Neural crest cell (in vitro differentiated cells): ENCODE measurements around the gene SIGLEC7. TPM values are rescaled to one million over a fixed set of nuclear protein-coding genes. Genes with fewer than 3 reads are reported as not detected.
"Not testable (repeated sequence)": the region's sequence is repeated elsewhere in the genome, so short reads cannot be mapped to it uniquely, and the experiment has no call there.

Source experiments
- DNase-seq: peaks from one replicate; pipeline ENCODE4 v3.0.0; 2021; ENCODE audit warnings: low read depth, mixed read lengths, low spot score
- H3K27ac Mint-ChIP-seq: one replicate; pipeline ENCODE4 v1.8.0; 2021; ENCODE audit warnings: mild to moderate bottlenecking, mixed read lengths; ENCODE audit not compliant: unreplicated experiment
- H3K27me3 Mint-ChIP-seq: 2 replicates; pipeline ENCODE4 v1.8.0; 2021; ENCODE audit warnings: low read depth, mild to moderate bottlenecking, mixed read lengths
- H3K36me3 Mint-ChIP-seq: 2 replicates; pipeline ENCODE4 v1.8.0; 2021; ENCODE audit warnings: low read depth, mild to moderate bottlenecking, mixed read lengths
- H3K4me1 Mint-ChIP-seq: 2 replicates; pipeline ENCODE4 v1.8.0; 2021; ENCODE audit warnings: mixed read lengths
- H3K4me3 Mint-ChIP-seq: one replicate; pipeline ENCODE4 v1.8.0; 2021; ENCODE audit warnings: mild to moderate bottlenecking, mixed read lengths
- H3K9me3 Mint-ChIP-seq: 2 replicates; pipeline ENCODE4 v1.8.0; 2021; ENCODE audit warnings: mixed read lengths
- total RNA-seq: library from RNA; stranded (reverse); gene quantifications from 2 replicates; pipeline ENCODE4 v1.2.1, GENCODE V29; 2021
- TF ChIP-seq, protein P1 (sequence below): fragments of 200-600 bp; sonication (generic); conservative IDR thresholded peaks from 2 replicates; pipeline ENCODE4 v1.5.0; 2021; ENCODE audit warnings: antibody characterized with exemption, mild to moderate bottlenecking

SIGLEC7 gene
- total RNA-seq, 1 donor from 2014 or later: not detected

DNA sequence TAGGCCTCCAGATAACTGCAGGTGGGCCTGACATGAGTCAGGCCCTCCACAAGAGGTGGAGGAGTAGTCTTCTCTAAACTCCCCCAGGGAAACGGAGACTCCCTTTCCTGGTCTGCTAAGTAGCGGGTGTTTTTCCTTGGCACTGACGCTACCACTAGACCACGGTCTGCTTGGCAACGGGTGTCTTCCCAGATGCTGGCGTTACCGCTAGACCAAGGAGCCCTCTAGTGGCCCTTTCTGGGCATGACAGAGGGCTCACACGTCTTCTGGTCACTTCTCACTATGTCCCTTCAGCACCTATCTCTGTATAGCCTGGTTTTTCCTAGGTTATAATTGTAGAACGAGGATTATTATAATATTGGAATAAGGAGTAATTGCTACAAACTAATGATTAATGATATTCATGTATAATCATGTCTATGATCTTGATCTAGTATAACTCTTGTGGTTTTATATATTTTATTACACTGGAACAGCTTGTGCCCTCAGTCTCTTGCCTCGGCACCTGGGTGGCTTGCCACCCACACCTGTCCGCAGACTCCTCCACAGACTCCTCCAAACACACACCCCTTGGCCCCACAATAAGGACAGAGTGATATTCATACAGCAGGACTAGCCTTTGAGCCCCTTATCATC lies 27.3 kb downstream of the SIGLEC7 start:
- H3K36me3 Mint-ChIP-seq, H3K4me3 Mint-ChIP-seq, H3K4me1 Mint-ChIP-seq, H3K9me3 Mint-ChIP-seq, H3K27ac Mint-ChIP-seq: not testable (repeated sequence)
- TF ChIP-seq, protein P1, sequence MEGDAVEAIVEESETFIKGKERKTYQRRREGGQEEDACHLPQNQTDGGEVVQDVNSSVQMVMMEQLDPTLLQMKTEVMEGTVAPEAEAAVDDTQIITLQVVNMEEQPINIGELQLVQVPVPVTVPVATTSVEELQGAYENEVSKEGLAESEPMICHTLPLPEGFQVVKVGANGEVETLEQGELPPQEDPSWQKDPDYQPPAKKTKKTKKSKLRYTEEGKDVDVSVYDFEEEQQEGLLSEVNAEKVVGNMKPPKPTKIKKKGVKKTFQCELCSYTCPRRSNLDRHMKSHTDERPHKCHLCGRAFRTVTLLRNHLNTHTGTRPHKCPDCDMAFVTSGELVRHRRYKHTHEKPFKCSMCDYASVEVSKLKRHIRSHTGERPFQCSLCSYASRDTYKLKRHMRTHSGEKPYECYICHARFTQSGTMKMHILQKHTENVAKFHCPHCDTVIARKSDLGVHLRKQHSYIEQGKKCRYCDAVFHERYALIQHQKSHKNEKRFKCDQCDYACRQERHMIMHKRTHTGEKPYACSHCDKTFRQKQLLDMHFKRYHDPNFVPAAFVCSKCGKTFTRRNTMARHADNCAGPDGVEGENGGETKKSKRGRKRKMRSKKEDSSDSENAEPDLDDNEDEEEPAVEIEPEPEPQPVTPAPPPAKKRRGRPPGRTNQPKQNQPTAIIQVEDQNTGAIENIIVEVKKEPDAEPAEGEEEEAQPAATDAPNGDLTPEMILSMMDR: peak; percentile 85
- peaks cover 23% of the 10 kb centered on the region for H3K27me3 Mint-ChIP-seq
- peak; percentile 71 for DNase-seq

DNA sequence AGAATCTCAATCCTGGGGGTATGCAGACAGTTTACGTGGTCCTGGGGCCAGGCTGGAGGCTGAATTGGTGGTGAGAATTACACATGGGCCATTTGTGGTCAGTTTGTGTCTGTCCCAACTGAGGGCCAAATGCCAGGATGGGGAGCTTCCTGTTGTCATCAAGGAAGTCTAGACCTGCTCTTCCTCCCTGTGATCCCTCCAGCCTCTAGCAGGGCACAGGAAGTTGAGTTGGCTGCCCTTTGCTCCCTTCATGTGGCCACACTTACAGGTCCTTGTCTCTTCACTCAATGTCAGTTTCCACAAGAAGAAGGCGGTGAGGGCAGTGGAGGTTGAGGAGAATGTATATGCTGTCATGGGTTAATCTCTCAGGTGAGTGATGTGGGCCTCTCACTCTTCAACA lies 30.1 kb downstream of the SIGLEC7 start:
- no peaks in the 10 kb centered on the region for H3K36me3 Mint-ChIP-seq
- no peak for DNase-seq
- H3K27ac Mint-ChIP-seq: no peak overlapping the region
- H3K9me3 Mint-ChIP-seq: no peaks in the 10 kb centered on the region
- TF ChIP-seq, protein P1: no peak
- no peak overlapping the region for H3K4me3 Mint-ChIP-seq
- no peaks in the 10 kb centered on the region for H3K4me1 Mint-ChIP-seq
- H3K27me3 Mint-ChIP-seq: peaks cover 23% of the 10 kb centered on the region

DNA sequence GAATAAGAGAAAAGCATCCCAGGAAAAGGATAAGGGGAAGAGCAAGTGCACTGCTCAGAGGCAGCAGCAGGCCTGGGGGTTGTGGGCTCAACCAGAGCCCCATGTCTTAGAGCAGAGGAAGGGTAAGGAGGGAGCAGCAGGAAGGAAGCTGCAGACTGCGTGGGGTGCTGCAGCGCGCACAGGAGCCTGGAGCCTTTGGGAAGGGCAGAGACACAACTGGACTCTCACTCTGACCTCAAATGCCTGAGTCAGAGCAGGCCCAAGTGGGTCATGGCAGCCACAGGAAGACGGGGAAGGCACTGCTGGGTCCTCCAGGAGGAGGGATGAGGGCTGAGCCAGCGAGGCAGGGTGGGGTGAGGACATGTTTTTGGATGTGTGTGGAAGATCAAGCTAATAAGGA lies 31.6 kb downstream of the SIGLEC7 start:
- H3K9me3 Mint-ChIP-seq: no peaks in the 10 kb centered on the region
- DNase-seq: no peak
- peaks cover 31% of the 10 kb centered on the region for H3K27me3 Mint-ChIP-seq
- no peak overlapping the region for H3K4me3 Mint-ChIP-seq
- TF ChIP-seq, protein P1: no peak
- no peaks in the 10 kb centered on the region for H3K4me1 Mint-ChIP-seq
- H3K27ac Mint-ChIP-seq: no peak overlapping the region
- H3K36me3 Mint-ChIP-seq: no peaks in the 10 kb centered on the region

DNA sequence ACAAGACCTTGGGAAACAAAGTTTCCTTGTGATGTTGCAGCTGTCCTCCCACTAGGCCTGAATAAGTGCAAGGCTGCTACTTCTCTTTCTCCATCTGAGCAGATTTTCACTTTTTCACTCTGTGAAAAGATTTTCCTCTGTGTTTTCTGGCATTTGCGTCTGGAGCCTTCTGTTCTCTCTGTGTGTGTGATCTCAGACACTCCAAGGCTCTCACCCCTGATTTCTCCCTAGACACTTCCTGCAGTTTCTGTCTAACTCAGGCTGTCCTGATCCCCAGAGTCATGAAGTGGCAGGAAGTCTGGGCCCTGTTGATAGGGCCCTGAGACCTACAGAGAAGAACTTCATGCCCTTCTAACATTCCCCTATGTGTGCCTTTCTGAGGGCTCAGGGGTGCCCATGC lies 37.2 kb downstream of the SIGLEC7 start:
- H3K27me3 Mint-ChIP-seq: peaks cover 30% of the 10 kb centered on the region
- H3K4me3 Mint-ChIP-seq: no peak overlapping the region
- TF ChIP-seq, protein P1: no peak
- H3K36me3 Mint-ChIP-seq: no peaks in the 10 kb centered on the region
- H3K27ac Mint-ChIP-seq: no peak overlapping the region
- DNase-seq: no peak
- no peaks in the 10 kb centered on the region for H3K4me1 Mint-ChIP-seq
- H3K9me3 Mint-ChIP-seq: no peaks in the 10 kb centered on the region

DNA sequence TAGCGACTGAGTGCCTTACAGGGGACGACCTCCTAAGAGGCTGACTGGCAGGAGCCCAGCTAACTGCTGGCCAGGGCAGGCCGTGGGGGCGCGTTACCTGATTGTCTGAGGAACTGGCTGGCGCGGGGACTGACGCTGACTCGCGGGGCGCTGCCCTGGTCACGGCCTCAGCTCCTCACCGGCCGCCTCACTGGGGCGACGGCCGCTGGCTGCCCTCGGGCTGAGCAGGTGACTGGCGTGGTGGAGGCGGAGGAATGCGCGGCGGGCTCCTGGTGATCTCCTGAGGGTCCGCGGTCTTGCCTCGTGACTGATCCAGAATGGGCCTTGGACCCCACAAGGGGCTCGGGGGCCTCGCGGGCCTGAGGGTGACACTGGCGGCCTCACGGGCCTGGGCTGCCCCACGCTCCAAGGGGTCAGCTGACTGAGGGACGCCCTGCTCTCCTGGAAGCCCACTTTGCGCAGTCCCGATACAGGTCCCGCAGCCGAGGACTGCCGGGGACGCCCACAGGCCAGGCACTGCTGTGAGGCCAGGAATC lies 39.3 kb downstream of the SIGLEC7 start:
- Mint-ChIP-seq H3K36me3 (no peaks in the 10 kb centered on the region), H3K27ac (no peak overlapping the region), H3K4me1 (no peaks in the 10 kb centered on the region), H3K27me3 (peaks cover 30% of the 10 kb centered on the region), H3K4me3 (no peak overlapping the region), H3K9me3 (no peaks in the 10 kb centered on the region)
- DNase-seq: no peak
- TF ChIP-seq, protein P1: no peak
